Liver (tissue), 9 donors: Measurements from ENCODE around the gene LGR4. TPM values are rescaled to one million over a fixed set of nuclear protein-coding genes. Genes with fewer than 3 reads are reported as not detected.
"Not testable (repeated sequence)": the region's sequence is repeated elsewhere in the genome, so short reads cannot be mapped to it uniquely, and the experiment has no call there.

Experiments used
- DNase-seq: peaks from one replicate; pipeline ENCODE4 v3.0.0-alpha.2; 2017; ENCODE audit warnings: low spot score
- H3K27ac ChIP-seq, 2 donors: one replicate each; pipeline ENCODE4 v1.7.0; 2013; ENCODE audit warnings: inconsistent platforms in 2 of 2, low read length in 2 of 2, control low read depth in 1 of 2, low read depth in 1 of 2, mild to moderate bottlenecking in 1 of 2
- H3K27me3 ChIP-seq, 4 donors: one replicate each; pipeline versions ENCODE4 v1.6.1 to v1.7.0; 2013; ENCODE audit warnings: low read length in 3 of 4, inconsistent platforms in 1 of 4, mild to moderate bottlenecking in 1 of 4, moderate library complexity in 1 of 4; ENCODE audit not compliant: control insufficient read depth in 4 of 4, insufficient read depth in 4 of 4
- H3K36me3 ChIP-seq, 4 donors: one replicate each; pipeline versions ENCODE4 v1.6.1 to v1.7.0; 2013; ENCODE audit warnings: low read length in 3 of 4, mild to moderate bottlenecking in 3 of 4, low read depth in 1 of 4, moderate library complexity in 1 of 4; ENCODE audit not compliant: control insufficient read depth in 4 of 4, insufficient read depth in 3 of 4
- H3K4me1 ChIP-seq, 4 donors: one replicate each; pipeline versions ENCODE4 v1.6.1 to v1.7.0; 2013; ENCODE audit warnings: low read length in 3 of 4, mild to moderate bottlenecking in 3 of 4, moderate library complexity in 1 of 4; ENCODE audit not compliant: control insufficient read depth in 4 of 4, insufficient read depth in 4 of 4
- H3K4me3 ChIP-seq, 3 donors: one replicate each; pipeline versions ENCODE4 v1.6.1 to v1.7.0; 2013; ENCODE audit warnings: low read length in 3 of 3, control low read depth in 1 of 3, low read depth in 1 of 3, mild to moderate bottlenecking in 1 of 3
- H3K9ac ChIP-seq, 2 donors: one replicate each; pipeline ENCODE4 v1.7.0; 2013; ENCODE audit warnings: low read length in 2 of 2, mild to moderate bottlenecking in 2 of 2, moderate library complexity in 2 of 2, control low read depth in 1 of 2, low read depth in 1 of 2
- H3K9me3 ChIP-seq, 4 donors: one replicate each; pipeline versions ENCODE4 v1.6.1 to v1.7.0; 2013; ENCODE audit warnings: low read length in 3 of 4; ENCODE audit not compliant: control insufficient read depth in 4 of 4
- ATF3 ChIP-seq: IDR thresholded peaks from 2 replicates; pipeline ENCODE4 v1.6.1; 2016; ENCODE audit warnings: antibody characterized with exemption
- CTCF ChIP-seq: fragments of 150-350 bp; IDR thresholded peaks from 2 replicates; pipeline ENCODE4 v1.5.1; 2017; ENCODE audit warnings: improper control_type of control experiment, low read depth, low read length; ENCODE audit not compliant: missing input control
- EGR1 ChIP-seq, 2 donors: IDR thresholded peaks; 2 replicates each; pipeline ENCODE4 v1.6.1; 2016 to 2018; ENCODE audit warnings: antibody characterized with exemption in 2 of 2, low read depth in 2 of 2
- GABPA ChIP-seq, 2 donors: IDR thresholded peaks in 1 of 2; conservative IDR thresholded peaks in 1 of 2; 2 replicates each; pipeline ENCODE4 v1.6.1; 2016; ENCODE audit warnings: antibody characterized with exemption in 2 of 2, mild to moderate bottlenecking in 1 of 2, moderate library complexity in 1 of 2
- HNF4A ChIP-seq, 2 donors: conservative IDR thresholded peaks; 2 replicates each; pipeline ENCODE4 v1.6.1; 2016; ENCODE audit warnings: antibody characterized with exemption in 2 of 2, mild to moderate bottlenecking in 2 of 2
- HNF4G ChIP-seq: IDR thresholded peaks from 2 replicates; pipeline ENCODE4 v1.6.1; 2016; ENCODE audit warnings: antibody characterized with exemption
- RAD21 ChIP-seq, 2 donors: IDR thresholded peaks; 2 replicates each; pipeline ENCODE4 v1.6.1; 2016; ENCODE audit warnings: antibody characterized with exemption in 2 of 2, mild to moderate bottlenecking in 2 of 2
- RXRA ChIP-seq, 2 donors: IDR thresholded peaks; 2 replicates each; pipeline ENCODE4 v1.6.1; 2017 to 2018; ENCODE audit warnings: antibody characterized with exemption in 2 of 2, mild to moderate bottlenecking in 1 of 2
- TAF1 ChIP-seq: conservative IDR thresholded peaks from 2 replicates; pipeline ENCODE4 v1.6.1; 2016; ENCODE audit warnings: antibody characterized with exemption, mild to moderate bottlenecking
- WGBS: extraction: QIAGEN DNeasy Blood & Tissue Kit; methylation state at CpG from one replicate; pipeline ENCODE4 v1.1.7; 2013; 5-methylcytosine and 5-hydroxymethylcytosine counted together
- polyA plus RNA-seq, 2 donors: library from polyadenylated mRNA; stranded (reverse) in 1 of 2; unstranded in 1 of 2; fragments of 200-250 nt in 1 of 2; fragments of >200 nt in 1 of 2; fragmentation: Nextera tagmentation in 1 of 2; extraction: Ambion mirVana in 1 of 2; gene quantifications; one replicate each; pipeline versions ENCODE4 v1.2.1 to v1.2.3, GENCODE V29; 2013 to 2015
- total RNA-seq, 2 donors: library from RNA; depleted of rRNA; stranded (reverse); fragments of >200 nt; gene quantifications; one replicate each; pipeline ENCODE4 v1.2.3, GENCODE V29; 2014
- TF ChIP-seq, protein P1 (sequence below): IDR thresholded peaks from 2 replicates; pipeline ENCODE4 v1.6.1; 2016; ENCODE audit warnings: antibody characterized with exemption
- TF ChIP-seq, protein P2 (sequence below): IDR thresholded peaks from 2 replicates; pipeline ENCODE4 v1.6.1; 2016; ENCODE audit warnings: antibody characterized with exemption
- donor health status: healthy.
- donor health status: healthy.
- donor health status: healthy.
- donor health status: healthy.
- donor health status: healthy.

The LGR4 gene
- total and polyA plus RNA-seq, 4 donors: 13.7 to 95.3 (median 42.5) TPM

DNA sequence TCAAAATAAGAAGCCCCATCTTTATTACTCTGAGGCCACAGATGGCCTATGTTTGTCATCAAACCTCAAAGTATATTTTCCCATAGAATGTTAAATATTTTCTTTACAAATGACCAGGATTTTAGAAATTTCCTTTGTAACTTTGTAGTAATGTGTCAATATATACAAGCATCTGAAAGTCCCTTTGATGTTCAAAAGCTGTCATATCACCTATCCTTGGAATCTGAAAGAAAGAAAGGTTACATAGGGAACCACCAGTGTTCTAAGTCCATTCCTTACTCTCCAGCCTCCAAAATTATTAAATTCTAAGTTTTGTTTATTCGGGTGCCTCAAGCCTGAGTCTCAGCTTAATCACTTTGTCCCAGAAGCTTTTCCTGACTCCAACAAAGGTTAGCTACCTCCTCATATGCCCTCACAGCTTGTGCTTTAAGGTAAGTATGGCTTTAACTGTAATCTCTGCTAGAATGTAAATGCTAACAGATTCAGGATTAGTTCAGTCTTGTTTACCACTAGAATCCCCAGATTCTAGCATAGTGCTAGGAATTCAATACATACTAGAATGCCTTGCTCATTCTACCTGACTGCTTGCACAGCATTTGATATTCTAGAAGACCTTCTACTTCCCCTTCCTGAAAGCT, 141.8 kb downstream of the LGR4 start:
- H3K4me1 ChIP-seq: peaks cover 0 to 6% (median under 1%) of the 10 kb centered on the region in 4 donors

GRCh38 chr11:27329867-27330632, 142.5 kb downstream of the LGR4 start:
- no peaks in the 10 kb centered on the region for H3K9me3 ChIP-seq
- peaks cover 0 to 6% (median under 1%) of the 10 kb centered on the region in 4 donors for H3K4me1 ChIP-seq
- no peak overlapping the region for H3K9ac ChIP-seq
- WGBS: 95% methylated on average over 4 of the region's 4 CpGs
- H3K27ac ChIP-seq: no peak overlapping the region
- TF ChIP-seq RXRA (IDR thresholded peaks at IDR 0.05): no peak
- no peak for TF ChIP-seq EGR1 (IDR thresholded peaks at IDR 0.05; ENCODE audit: low read depth in 2 of 2)
- no peak for TF ChIP-seq CTCF
- no peak for TF ChIP-seq HNF4G
- TF ChIP-seq TAF1: no peak
- TF ChIP-seq HNF4A (conservative IDR thresholded peaks at IDR 0.05): no peak
- TF ChIP-seq GABPA (IDR thresholded peaks at IDR 0.05 in 1 of 2, conservative IDR thresholded peaks at IDR 0.05 in 1 of 2): no peak
- no peak for TF ChIP-seq ATF3
- H3K27me3 ChIP-seq: no peaks in the 10 kb centered on the region
- H3K4me3 ChIP-seq: no peak overlapping the region
- no peak for DNase-seq
- no peaks in the 10 kb centered on the region for H3K36me3 ChIP-seq

More for the DNA sequence above, 141.8 kb downstream of the LGR4 start:
- Histone ChIP-seq H3K9me3 (no peaks in the 10 kb centered on the region), H3K36me3 (no peaks in the 10 kb centered on the region), H3K4me3 (no peak overlapping the region), H3K27me3 (no peaks in the 10 kb centered on the region), H3K27ac (no peak overlapping the region), H3K9ac (no peak overlapping the region)
- DNase-seq: no peak
- TF ChIP-seq, protein P1, sequence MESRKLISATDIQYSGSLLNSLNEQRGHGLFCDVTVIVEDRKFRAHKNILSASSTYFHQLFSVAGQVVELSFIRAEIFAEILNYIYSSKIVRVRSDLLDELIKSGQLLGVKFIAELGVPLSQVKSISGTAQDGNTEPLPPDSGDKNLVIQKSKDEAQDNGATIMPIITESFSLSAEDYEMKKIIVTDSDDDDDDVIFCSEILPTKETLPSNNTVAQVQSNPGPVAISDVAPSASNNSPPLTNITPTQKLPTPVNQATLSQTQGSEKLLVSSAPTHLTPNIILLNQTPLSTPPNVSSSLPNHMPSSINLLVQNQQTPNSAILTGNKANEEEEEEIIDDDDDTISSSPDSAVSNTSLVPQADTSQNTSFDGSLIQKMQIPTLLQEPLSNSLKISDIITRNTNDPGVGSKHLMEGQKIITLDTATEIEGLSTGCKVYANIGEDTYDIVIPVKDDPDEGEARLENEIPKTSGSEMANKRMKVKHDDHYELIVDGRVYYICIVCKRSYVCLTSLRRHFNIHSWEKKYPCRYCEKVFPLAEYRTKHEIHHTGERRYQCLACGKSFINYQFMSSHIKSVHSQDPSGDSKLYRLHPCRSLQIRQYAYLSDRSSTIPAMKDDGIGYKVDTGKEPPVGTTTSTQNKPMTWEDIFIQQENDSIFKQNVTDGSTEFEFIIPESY: no peak
- 97% methylated on average over 1 of the region's 1 CpG for WGBS

DNA sequence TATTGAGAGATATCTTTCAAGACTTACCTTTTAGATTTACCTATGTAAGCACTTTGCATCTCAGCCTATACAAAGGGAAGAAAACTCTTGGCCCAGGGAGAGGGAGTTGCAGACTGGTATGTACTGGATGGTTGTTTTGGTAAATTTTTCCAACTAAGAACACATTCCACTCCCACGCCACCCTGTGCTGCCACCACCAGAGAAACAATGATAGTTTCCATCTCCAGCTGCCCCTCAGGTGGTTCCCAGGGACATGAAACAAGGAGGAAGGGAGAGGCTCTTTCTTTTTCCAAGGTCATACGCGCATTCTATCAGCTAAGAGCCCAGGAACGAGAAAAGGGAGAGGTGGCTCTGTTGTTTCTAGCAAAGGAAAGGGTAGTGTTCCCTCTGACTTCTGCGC, 144.0 kb downstream of the LGR4 start:
- no peaks in the 10 kb centered on the region for H3K36me3 ChIP-seq
- no peak overlapping the region for H3K27ac ChIP-seq
- H3K9me3 ChIP-seq: no peaks in the 10 kb centered on the region
- DNase-seq: no peak
- WGBS: 94% methylated on average over 5 of the region's 5 CpGs
- no peaks in the 10 kb centered on the region for H3K4me1 ChIP-seq
- H3K27me3 ChIP-seq: no peaks in the 10 kb centered on the region
- TF ChIP-seq RAD21 (IDR thresholded peaks at IDR 0.05): no peak
- TF ChIP-seq, protein P2, sequence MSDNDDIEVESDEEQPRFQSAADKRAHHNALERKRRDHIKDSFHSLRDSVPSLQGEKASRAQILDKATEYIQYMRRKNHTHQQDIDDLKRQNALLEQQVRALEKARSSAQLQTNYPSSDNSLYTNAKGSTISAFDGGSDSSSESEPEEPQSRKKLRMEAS: no peak
- H3K9ac ChIP-seq: no peak overlapping the region
- H3K4me3 ChIP-seq: no peak overlapping the region

- not testable (repeated sequence) for H3K27ac ChIP-seq, H3K36me3 ChIP-seq, H3K4me3 ChIP-seq, H3K9me3 ChIP-seq, DNase-seq, H3K9ac ChIP-seq, H3K27me3 ChIP-seq, H3K4me1 ChIP-seq
- WGBS: 97% methylated on average over 1 of the region's 2 CpGs
Observed at GRCh38 chr11:27327064-27327463, 145.5 kb downstream of the LGR4 start.

GRCh38 chr11:27322196-27322595, 150.4 kb downstream of the LGR4 start:
- not testable (repeated sequence) for H3K27me3 ChIP-seq, H3K4me3 ChIP-seq, H3K36me3 ChIP-seq, DNase-seq, H3K9ac ChIP-seq, H3K4me1 ChIP-seq, H3K27ac ChIP-seq, H3K9me3 ChIP-seq
- WGBS: 81% methylated on average over 3 of the region's 3 CpGs
